Activated CD4-positive, alpha-beta T cell treated with anti-CD3 and anti-CD28 coated beads, Interleukin-2, amount 10 ng/mL, durations not matched to agents 7 days and 5 days (primary cell): Measurements from ENCODE around the gene APBB2. TPM values are rescaled to one million over a fixed set of nuclear protein-coding genes. Genes with fewer than 3 reads are reported as not detected.
"Not testable (repeated sequence)": the region's sequence is repeated elsewhere in the genome, so short reads cannot be mapped to it uniquely, and the experiment has no call there.

Experiments used
- CTCF ChIA-PET: fragments of 350-600 bp; sonication (Branson Sonifier 250); formaldehyde crosslinking; loops from one replicate; lab custom pipeline; 2021; ENCODE audit warnings: antibody characterized with exemption; lab: Charles Lee
- POLR2A ChIA-PET: fragments of 350-600 bp; sonication (Branson Sonifier 250); formaldehyde crosslinking; loops from one replicate; lab custom pipeline; 2021; ENCODE audit warnings: antibody characterized with exemption; lab: Charles Lee
- DNase-seq: peaks from one replicate; pipeline ENCODE4 v3.0.0-alpha.2; 2020
- H3K27ac Mint-ChIP-seq: one replicate; pipeline ENCODE4 v1.8.0; 2021; ENCODE audit warnings: mild to moderate bottlenecking, moderate library complexity, mixed read lengths
- H3K27me3 Mint-ChIP-seq: one replicate; pipeline ENCODE4 v1.8.0; 2021; ENCODE audit warnings: mixed read lengths
- H3K36me3 Mint-ChIP-seq: one replicate; pipeline ENCODE4 v1.8.0; 2021; ENCODE audit warnings: low read depth, mixed read lengths
- H3K4me1 Mint-ChIP-seq: one replicate; pipeline ENCODE4 v1.8.0; 2021; ENCODE audit warnings: mixed read lengths
- H3K4me3 Mint-ChIP-seq: one replicate; pipeline ENCODE4 v1.8.0; 2021; ENCODE audit warnings: mild to moderate bottlenecking, moderate library complexity, mixed read lengths
- H3K9me3 Mint-ChIP-seq: one replicate; pipeline ENCODE4 v1.8.0; 2021; ENCODE audit warnings: mixed read lengths
- total RNA-seq, 2 experiments: library from RNA; stranded (reverse); gene quantifications; one replicate each; pipeline ENCODE4 v1.2.3, GENCODE V29; 2021

Gene APBB2
- total RNA-seq, 2 experiments from 2014 or later, result 0.45 to 0.62 TPM

DNA sequence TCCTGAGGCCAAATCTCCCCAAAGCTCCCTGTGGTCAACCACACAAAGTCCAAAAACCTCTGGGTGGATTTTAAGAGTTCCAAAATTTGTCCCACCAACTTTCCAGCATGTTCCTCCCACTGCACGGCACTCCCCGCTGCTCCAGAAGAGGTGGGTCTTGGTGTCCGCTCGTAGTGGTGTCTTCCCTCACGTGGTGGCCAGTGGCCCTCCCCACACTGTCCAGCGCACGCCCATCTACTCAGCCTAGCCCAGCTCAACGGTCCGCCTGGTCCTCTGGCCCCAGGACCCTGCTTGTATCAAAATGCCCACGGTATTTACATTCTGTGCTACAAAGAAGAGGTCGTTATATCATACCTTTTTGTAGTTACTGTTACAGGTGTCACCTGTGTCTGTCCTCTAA is 381.1 kb downstream of the APBB2 start:
- ChIA-PET CTCF (no interaction called here), POLR2A (no interaction called here)
- no peak overlapping the region for H3K4me3 Mint-ChIP-seq
- no peak for DNase-seq
- H3K9me3 Mint-ChIP-seq, result no peaks in the 10 kb centered on the region
- H3K27me3 Mint-ChIP-seq, result no peaks in the 10 kb centered on the region
- H3K36me3 Mint-ChIP-seq, result no peaks in the 10 kb centered on the region
- H3K4me1 Mint-ChIP-seq, result no peaks in the 10 kb centered on the region
- no peak overlapping the region for H3K27ac Mint-ChIP-seq

GRCh38 chr4:40832175-40832574 is 382.2 kb downstream of the APBB2 start:
- Mint-ChIP-seq H3K36me3 (no peaks in the 10 kb centered on the region), H3K27ac (no peak overlapping the region), H3K27me3 (no peaks in the 10 kb centered on the region), H3K9me3 (no peaks in the 10 kb centered on the region), H3K4me1 (no peaks in the 10 kb centered on the region), H3K4me3 (no peak overlapping the region)
- ChIA-PET POLR2A (no interaction called here), CTCF (interaction anchor here (0.5 to 1.2 kb wide), 2 partner anchors 9 to 52 kb away, joined by 3 to 4 read pairs; no protein-coding TSS in a partner anchor)
- DNase-seq, result no peak

DNA sequence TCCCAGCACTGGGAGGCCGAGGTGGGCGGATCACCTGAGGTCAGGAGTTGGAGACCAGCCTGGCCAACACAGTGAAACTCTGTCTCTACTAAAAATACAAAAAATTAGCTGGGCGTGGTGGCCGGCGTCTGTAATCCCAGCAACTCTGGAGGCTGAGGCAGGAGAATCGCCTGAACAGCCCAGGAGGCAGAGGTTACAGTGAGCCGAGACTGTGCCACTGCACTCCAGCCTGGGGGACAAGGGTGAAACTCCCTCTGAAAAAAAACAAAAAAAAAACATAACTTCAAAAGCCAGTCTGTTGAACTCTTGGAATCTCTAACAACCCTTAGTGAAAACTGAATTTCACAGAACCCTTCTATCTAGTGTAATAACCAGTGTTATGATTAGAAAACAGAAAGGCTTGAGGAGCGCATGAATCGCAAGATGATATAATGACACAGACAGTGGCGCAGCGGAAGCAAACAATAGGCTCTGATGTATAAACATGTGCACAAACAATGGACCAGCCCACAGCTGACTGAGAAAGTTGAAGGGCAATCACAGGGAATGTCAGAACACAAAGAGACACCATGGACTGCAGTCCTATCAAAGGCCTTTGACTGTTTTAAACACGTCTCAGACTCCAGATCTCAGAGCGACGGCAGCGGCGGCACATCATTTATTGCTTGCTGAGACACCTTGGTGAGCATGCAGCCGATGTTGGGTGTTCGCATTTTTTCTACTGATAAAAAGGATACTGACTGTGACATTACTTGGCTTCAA is 383.0 kb downstream of the APBB2 start:
- ChIA-PET POLR2A (no interaction called here), CTCF (interaction anchor here (1.2 to 1.8 kb wide), 2 partner anchors 8 to 10 kb away, joined by 4 to 5 read pairs; no protein-coding TSS in a partner anchor)
- Mint-ChIP-seq H3K4me1 (no peaks in the 10 kb centered on the region), H3K27ac (no peak overlapping the region), H3K4me3 (no peak overlapping the region), H3K27me3 (no peaks in the 10 kb centered on the region), H3K9me3 (no peaks in the 10 kb centered on the region), H3K36me3 (no peaks in the 10 kb centered on the region)
- no peak for DNase-seq

DNA sequence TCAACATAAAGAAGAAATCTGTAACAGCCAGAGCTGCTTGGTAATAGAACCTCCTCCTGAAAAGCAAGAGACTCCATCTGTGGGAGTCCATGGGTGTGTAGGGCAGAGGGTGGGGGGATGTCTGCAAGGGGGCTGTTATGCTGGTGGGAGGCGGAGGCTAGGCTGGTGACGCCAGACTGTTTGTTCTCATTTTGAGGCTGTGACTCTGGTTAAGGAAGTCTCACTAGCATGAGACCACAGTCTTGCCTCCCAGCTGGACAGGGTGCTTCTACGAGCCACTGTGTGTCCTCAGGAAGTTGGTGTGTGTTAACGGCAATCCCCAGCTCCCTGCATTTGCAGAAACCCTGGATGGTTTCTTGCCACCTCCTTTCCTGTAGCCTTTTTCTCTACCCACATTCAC is 384.8 kb downstream of the APBB2 start:
- H3K4me1 Mint-ChIP-seq, result no peaks in the 10 kb centered on the region
- DNase-seq, result no peak
- no peak overlapping the region for H3K27ac Mint-ChIP-seq
- no peaks in the 10 kb centered on the region for H3K36me3 Mint-ChIP-seq
- ChIA-PET CTCF (interaction anchor here (0.8 to 1.8 kb wide), 3 partner anchors 10 to 207 kb away, joined by 3 to 5 read pairs (median 3); no protein-coding TSS in a partner anchor), POLR2A (no interaction called here)
- no peaks in the 10 kb centered on the region for H3K9me3 Mint-ChIP-seq
- H3K27me3 Mint-ChIP-seq, result no peaks in the 10 kb centered on the region
- no peak overlapping the region for H3K4me3 Mint-ChIP-seq

DNA sequence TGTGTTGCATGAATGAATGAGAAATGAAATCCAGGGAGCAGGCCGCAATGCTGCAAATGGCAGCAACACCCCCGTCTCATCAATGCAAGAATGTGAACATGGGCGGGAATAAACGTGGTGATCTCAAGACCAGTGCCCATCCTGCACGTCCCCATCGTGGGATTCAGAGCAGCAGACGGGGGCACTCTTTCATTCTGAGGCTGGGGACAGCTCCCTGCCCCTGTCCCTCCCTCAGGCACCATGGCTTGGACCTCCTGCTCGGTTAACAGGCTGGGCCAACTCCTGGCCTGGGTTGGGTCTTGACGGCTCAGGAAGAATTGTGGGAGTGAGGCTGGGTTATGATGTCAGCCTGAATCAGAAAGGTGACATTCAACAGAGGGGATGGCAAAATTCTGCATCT is 385.7 kb downstream of the APBB2 start:
- no peaks in the 10 kb centered on the region for H3K36me3 Mint-ChIP-seq
- no peaks in the 10 kb centered on the region for H3K4me1 Mint-ChIP-seq
- DNase-seq, result no peak
- POLR2A ChIA-PET, result no interaction called here
- no peak overlapping the region for H3K4me3 Mint-ChIP-seq
- H3K27me3 Mint-ChIP-seq, result no peaks in the 10 kb centered on the region
- CTCF ChIA-PET, result no interaction called here
- H3K9me3 Mint-ChIP-seq, result no peaks in the 10 kb centered on the region
- H3K27ac Mint-ChIP-seq, result no peak overlapping the region

DNA sequence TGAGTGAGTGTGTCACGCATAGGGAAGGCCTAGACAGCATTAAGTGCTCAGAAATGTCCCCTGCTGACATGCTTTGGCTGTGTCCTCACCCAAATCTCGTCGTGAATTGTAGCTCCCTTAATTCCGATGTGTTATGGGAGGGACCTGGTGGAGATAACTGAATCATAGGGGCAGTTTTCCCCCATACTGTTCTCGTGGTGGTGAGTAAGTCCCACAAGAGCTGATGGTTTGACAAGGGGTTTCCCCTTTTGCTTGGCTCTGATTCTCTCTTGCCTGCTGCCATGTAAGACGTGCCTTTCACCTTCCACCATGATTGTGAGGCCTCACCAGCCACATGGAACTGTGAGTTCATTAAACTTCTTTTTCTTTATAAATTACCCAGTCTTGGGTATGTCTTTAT is 386.6 kb downstream of the APBB2 start:
- H3K4me3 Mint-ChIP-seq, result no peak overlapping the region
- H3K36me3 Mint-ChIP-seq, result no peaks in the 10 kb centered on the region
- H3K9me3 Mint-ChIP-seq, result no peaks in the 10 kb centered on the region
- H3K4me1 Mint-ChIP-seq, result no peaks in the 10 kb centered on the region
- no peak for DNase-seq
- H3K27ac Mint-ChIP-seq, result no peak overlapping the region
- CTCF ChIA-PET, result no interaction called here
- POLR2A ChIA-PET, result interaction anchor here (0.6 kb wide), 1 partner anchor 20 kb away, joined by 3 read pairs; no protein-coding TSS in a partner anchor
- H3K27me3 Mint-ChIP-seq, result no peaks in the 10 kb centered on the region

DNA sequence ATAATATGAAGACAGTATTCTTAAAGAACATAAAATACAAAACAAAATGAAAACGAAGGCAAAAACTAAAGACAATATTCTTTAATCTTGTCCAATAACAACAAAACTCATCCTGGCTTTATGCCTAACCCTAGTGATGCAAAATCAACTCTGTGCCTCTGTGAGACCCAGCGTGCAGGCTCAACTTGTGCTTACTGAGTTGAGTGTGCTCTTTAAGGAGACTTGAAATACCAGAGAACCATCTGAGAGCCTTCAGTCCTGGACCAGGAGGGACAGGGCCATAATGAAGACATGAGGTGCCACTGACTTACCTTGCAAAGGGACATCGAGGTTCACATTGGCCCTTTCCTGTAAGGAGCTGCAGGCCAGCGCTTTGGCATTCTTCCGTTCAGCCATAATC is 387.5 kb downstream of the APBB2 start:
- Mint-ChIP-seq H3K27ac (no peak overlapping the region), H3K4me3 (no peak overlapping the region), H3K27me3 (no peaks in the 10 kb centered on the region), H3K4me1 (no peaks in the 10 kb centered on the region), H3K9me3 (no peaks in the 10 kb centered on the region), H3K36me3 (no peaks in the 10 kb centered on the region)
- POLR2A ChIA-PET, result no interaction called here
- DNase-seq, result no peak
- CTCF ChIA-PET, result no interaction called here

GRCh38 chr4:40825014-40825838 is 389.1 kb downstream of the APBB2 start:
- Mint-ChIP-seq H3K27ac (no peak overlapping the region), H3K36me3 (no peaks in the 10 kb centered on the region), H3K9me3 (no peaks in the 10 kb centered on the region), H3K27me3 (no peaks in the 10 kb centered on the region), H3K4me3 (no peak overlapping the region), H3K4me1 (no peaks in the 10 kb centered on the region)
- ChIA-PET CTCF (interaction anchor here (1.3 to 1.7 kb wide), 2 partner anchors 11 to 15 kb away, joined by 4 to 6 read pairs; no protein-coding TSS in a partner anchor), POLR2A (no interaction called here)
- no peak for DNase-seq

GRCh38 chr4:40822420-40823166 is 391.7 kb downstream of the APBB2 start:
- Mint-ChIP-seq H3K27ac (no peak overlapping the region), H3K27me3 (no peaks in the 10 kb centered on the region), H3K36me3 (no peaks in the 10 kb centered on the region), H3K4me3 (no peak overlapping the region), H3K4me1 (no peaks in the 10 kb centered on the region), H3K9me3 (no peaks in the 10 kb centered on the region)
- CTCF ChIA-PET, result no interaction called here
- POLR2A ChIA-PET, result no interaction called here
- DNase-seq, result no peak

DNA sequence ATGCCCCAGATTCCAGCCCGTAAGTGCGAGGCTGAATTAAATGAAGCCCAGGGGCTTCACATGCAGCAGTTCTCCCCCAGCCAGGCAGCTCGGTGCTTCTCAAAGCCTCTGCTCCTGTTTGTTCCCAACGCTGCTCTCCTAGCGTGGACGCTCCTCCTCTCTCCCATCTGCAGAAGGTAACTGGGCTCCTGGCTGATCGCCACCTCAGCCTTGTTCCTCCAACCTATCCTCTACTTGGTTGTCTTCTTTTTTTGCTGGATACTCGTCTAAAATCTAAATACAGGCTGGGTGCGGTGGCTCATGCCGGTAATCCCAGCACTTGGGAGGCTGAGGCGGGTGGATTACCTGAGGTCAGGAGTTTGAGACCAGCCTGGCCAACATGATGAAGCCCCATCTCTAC is 394.2 kb downstream of the APBB2 start:
- Mint-ChIP-seq H3K36me3 (no peaks in the 10 kb centered on the region), H3K4me1 (no peaks in the 10 kb centered on the region), H3K27me3 (no peaks in the 10 kb centered on the region), H3K9me3 (no peaks in the 10 kb centered on the region), H3K4me3 (no peak overlapping the region), H3K27ac (no peak overlapping the region)
- no peak for DNase-seq
- CTCF ChIA-PET, result interaction anchor here (0.5 kb wide), 1 partner anchor 183 kb away, joined by 3 read pairs; no protein-coding TSS in a partner anchor
- POLR2A ChIA-PET, result no interaction called here

- DNase-seq, H3K27ac Mint-ChIP-seq, H3K4me1 Mint-ChIP-seq, H3K9me3 Mint-ChIP-seq, CTCF ChIA-PET, H3K27me3 Mint-ChIP-seq, H3K36me3 Mint-ChIP-seq, H3K4me3 Mint-ChIP-seq, POLR2A ChIA-PET: not testable (repeated sequence)
Measured at GRCh38 chr4:40817157-40817556, 397.2 kb downstream of the APBB2 start.

DNA sequence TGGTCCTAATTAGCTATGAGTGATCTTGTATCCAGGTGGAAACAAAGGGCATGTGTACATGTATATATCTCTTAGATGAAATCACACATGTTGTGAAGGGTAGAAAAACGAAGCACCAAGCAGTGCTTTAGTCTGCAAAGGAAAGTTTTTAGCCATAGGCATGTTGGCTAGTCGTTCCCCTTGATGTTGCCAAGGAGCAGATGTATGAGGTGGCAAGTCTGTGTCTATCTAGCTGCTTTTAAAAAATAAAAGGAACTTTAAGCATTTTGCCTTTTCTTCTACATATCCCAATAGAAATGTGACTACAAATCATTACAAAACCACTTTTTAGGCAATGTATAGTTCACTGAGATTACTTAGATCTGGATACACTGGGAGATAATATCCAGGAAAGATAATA is 401.5 kb downstream of the APBB2 start:
- H3K36me3 Mint-ChIP-seq, result no peaks in the 10 kb centered on the region
- no peaks in the 10 kb centered on the region for H3K9me3 Mint-ChIP-seq
- no peaks in the 10 kb centered on the region for H3K4me1 Mint-ChIP-seq
- no peak overlapping the region for H3K27ac Mint-ChIP-seq
- DNase-seq, result no peak
- no peak overlapping the region for H3K4me3 Mint-ChIP-seq
- peaks cover 5% of the 10 kb centered on the region for H3K27me3 Mint-ChIP-seq
- ChIA-PET POLR2A (no interaction called here), CTCF (interaction anchor here (0.5 kb wide), 1 partner anchor 353 kb away, joined by 3 read pairs; no protein-coding TSS in a partner anchor)
